HG02885 (cell line): ENCODE results near the gene UBE3A.

ENCODE experiments used
- ATAC-seq: cut with Tn5 transposase; IDR thresholded peaks from one replicate; pipeline ENCODE4 v1.9.1; 2021; ENCODE audit warnings: mild to moderate bottlenecking; ENCODE audit not compliant: unreplicated experiment, poor library complexity

The UBE3A gene

DNA sequence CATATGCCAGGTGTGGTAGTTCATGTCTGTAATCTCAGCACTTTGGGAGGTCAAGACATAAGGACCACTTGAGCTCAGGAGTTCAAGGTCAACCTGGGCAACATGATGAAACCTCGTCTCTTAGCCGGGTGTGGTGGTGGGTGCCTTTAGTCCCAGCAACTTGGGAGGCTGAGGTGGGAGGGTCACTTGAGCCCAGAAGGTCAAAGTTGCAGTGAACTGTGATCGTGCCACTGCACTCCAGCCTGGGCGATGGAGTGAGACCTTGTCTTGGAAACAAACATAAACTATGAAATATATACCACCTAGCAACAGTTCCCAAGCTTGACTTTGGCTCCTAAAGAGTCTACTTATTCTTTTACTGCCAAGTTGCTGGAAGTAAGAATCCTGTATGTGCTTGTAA, 30.9 kb downstream of the UBE3A start:
- no peak for ATAC-seq

DNA sequence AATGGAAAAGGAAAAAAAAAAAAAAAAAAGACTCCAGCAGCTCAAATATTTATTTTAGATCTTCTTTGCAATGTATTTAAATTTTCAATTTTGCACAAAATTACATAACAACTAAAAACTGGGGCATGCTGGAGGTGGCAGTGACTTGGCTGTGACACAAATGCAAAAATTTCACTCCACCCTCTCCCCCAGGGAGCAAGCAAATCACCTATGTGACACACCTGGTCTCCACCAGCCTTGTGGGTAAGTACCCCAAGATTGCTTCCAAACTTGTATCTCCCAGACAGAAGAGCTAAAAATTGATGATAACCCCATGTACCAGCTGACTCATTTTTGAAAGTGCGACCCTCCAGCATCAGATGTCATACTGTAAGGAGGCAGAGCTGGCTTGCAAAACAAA, 32.0 kb downstream of the UBE3A start:
- ATAC-seq, result no peak

DNA sequence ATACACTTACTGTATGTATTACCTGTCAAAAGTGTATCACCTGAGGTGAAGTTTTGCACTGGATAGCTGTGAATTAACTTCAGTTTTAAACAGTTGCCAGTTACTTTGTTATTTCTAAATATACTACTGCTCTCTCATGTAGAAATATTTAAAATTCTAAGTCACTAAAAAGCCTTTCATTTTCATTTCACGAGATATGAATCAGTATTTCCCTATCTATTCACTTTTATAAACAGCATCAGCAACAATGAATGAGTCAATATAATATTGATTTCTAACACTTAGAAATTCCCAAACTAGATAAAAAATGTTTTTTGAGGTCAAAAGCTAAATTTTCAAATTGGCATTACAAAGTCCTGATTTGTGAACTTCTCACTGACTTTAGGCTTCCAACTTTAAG, 32.6 kb downstream of the UBE3A start:
- ATAC-seq, result no peak

DNA sequence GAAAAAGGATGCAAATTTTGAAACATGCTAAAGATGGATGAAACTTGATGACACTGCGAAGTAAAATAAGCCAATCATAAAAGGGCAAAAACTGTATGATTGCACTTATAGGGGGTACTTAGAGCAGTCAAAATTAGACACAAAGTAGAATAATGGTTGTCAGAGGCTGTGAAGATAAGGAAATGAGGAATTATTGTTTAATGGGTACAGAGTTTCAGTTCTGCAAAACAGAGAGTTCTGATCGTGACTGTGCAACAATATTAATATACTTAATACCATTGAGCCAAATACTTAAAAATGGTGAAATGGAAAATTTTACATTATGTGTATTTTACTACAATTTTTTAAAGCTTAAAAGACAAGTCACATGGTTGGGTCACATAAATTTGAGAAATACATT, 35.1 kb downstream of the UBE3A start:
- no peak for ATAC-seq

DNA sequence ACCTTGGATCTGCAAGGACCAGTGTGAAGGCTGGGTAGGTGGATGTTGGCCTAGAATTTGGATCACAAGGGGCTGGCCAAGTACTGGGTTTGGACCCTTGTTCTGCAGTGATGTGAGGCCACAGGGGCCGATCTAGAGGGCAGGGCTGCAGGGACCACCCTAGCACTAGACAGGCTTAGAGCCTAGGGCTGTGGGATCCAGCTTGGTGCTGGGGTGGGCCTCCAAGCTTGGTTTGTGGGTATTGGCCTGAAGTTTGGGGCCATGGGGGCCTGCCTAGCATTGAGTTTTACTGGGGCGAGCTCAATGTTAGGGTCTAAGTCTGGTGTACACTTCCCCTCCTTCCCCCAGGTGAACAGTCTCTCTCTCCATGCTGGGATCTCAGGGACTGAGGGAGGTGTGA, 36.5 kb downstream of the UBE3A start:
- no peak for ATAC-seq

DNA sequence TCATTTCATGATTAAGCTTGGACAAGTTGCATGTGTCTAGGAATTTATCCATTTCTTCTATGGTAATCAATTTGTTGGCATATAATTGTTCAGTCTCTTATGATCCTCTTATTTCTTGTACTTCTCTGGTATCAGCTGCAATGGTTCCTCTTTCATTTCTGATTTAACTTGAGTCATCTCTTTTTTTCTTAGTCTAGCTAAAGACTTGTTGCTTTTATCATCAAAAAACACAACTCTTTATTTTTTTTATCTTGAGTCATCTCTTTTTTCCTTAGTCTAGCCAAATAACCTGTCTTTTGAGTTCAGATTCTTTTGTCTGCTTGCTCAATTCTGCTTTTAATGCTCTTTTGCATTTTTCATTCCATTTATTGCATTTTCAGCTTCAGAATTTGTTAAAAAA, 37.3 kb downstream of the UBE3A start:
- ATAC-seq, result no peak

DNA sequence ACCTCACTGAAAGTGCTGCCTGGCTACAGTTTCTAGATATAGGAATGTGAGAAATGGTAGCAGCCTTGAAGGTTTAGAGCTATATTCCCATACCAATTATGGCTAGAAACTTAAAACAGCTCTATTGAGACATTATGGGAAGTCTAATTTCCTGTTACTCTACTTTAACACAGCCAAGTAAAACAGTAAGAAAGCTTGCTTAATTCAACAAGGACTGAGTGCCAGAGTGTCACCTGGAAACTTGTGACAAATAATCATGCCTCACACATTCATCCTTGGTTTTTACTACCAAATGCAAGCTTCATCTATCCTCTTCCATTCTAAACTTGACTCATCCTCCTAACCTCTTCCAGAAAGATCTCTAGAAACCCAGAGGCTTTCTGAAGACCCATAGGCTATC, 41.7 kb downstream of the UBE3A start:
- no peak for ATAC-seq

DNA sequence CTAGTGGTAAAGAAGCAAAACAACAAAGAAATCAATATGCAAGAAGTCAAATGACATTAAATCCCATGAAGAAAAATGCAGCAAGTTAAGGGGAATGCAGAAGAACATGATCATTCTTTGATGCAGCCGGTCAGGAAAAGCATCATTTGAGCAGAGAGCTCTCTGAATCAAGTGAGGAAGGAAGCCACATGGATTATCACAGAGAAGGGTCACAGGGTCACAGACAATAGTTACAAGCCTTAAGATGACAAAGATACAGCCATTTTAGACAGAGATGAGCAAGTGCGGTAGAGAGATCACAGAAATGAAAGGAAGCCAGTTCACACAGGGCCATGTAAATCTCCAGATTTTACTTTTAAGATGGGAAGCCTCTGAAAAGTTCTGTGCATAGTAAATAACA, 43.9 kb downstream of the UBE3A start:
- ATAC-seq, result no peak

DNA sequence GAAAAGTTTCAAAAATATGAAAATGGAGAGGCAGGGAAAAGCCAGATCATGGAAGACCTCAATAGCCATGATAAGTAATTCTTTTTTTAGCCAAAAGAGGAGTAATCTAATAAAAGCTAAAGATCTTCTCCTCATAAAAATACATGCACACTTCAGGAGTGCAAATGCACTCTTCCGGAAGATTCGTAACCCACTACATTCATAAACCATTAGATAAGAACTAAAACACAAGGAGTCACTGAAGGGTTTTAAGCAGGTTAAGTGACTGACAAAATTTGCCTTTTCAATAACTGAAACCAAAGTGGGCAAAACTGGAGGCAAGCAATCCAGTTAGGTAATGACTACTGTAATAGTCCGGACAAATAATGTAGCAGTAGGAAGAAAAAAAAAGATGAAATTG, 46.0 kb downstream of the UBE3A start:
- no peak for ATAC-seq

DNA sequence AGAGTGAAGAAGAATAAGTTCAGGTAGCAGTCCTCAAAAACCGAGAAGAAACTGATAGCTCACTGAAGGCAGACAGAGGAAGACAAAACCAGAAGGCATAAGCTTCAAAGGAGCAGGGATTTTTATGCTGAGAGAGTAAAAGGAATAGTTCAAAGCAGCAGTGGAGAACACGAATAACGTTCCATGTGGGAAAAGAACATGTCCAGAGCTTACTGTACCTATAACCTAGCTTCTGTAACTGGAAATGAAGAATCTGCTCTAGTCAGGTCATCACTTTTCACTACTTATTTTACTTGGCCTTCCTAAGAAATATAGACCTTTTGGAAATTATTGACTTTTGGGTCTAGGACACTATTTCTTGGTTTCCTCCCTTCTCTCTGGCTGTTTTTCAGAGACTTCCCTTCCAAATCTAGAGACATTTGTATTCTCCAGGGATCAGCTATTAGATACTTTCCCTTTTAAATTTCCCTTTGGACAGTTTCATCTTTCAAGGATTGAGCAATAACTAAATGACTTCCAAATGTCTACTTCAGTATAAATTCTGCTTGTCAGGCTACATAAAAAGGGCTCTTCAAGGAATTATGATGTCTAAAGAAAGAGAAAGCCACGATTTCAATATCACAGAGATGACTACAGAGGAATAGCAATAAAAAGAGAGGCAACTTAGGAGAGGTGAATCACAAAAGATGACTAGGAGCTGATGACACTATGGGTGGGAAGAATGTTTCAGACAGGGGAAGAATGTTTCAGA, 46.7 kb downstream of the UBE3A start:
- no peak for ATAC-seq

DNA sequence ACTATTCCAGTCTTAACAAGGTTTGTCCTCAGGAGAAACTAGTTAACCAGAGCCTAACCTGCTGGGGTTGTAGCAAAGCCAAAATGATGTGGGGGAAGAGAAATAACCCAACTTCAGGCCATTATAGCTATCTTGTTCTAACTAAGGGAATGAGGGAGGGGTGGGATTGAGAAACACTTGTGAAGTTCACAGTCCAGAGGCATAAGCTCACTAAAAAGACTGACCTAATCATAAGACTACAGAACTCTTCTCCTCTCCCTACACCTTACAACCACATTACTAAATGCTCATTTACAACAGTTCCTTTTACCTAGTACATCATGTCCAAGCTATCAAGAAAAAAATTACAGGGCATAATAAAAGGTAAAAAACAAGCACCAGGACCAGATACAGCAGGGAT, 52.8 kb downstream of the UBE3A start:
- no peak for ATAC-seq

DNA sequence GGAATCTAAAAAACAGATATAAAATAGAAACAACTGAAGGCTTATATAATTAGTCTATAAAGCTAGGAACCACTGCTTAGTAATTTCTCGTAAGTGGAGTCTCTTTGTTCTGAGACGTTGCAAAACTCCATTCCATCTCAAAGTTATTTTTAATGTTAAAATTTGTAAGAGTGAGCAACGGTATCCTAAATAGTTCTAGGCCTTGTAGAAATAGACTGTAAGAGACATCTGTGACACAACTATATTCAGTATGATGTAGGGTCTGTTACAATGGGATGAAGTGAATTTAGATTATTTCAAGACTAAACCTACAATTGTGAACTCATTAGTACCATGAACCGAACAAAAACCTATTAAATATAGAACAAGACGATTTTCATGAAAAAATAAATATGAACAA, 57.2 kb downstream of the UBE3A start:
- no peak for ATAC-seq

DNA sequence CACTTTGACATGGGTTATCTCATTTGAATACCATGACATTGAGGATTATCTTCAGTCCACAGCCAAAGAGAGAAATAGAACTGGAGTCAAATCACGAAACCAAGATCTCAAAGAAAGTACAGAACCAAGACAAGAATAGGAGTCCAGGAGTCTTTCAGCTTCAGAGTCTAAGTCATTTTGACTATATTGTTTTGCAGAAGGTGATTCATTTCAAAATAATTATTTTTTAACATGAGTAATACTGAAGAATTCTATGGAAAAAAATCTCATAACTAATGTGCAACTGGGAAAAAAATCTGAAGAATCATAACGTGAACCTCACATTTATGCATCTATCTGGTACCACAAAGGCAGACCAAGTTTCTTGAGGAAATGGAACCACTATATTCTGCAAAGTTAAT, 60.3 kb downstream of the UBE3A start:
- ATAC-seq, result no peak

DNA sequence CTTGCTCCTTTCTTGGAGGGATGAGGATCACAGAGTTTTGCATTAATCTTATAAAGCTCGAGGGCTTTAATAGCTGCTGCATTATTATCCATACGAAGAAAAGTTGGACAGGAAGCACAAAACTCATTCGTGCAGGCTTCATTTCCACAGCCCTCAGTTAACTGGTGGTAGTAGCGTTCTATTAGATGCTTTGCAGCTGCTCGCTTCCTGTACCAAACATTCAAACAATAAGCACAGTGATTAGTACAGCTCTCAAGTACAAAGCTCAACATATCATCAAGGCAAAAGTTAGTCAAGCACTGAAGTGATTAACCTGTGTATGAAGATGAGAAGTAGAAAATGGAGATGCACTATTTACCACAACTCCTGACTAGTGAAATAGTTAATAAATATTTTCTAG, 63.3 kb downstream of the UBE3A start:
- no peak for ATAC-seq

DNA sequence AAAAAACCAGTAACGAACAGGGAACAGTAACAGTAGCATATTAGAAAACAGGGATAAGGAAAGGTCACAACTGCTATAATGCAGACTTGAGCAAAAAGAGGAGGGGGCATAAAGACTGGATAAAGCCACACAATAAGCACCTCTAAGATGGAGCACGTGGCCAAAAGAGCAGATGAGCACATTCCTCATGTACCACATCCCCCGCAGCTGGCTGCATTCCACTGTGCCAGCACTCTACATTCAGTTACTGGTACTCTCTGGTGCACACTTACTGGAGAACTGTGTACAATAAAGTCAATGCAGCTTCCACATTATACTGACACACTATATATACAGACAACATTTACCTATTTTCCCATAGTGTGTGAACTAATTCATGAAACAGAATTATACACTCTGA, 64.7 kb downstream of the UBE3A start:
- ATAC-seq, result no peak

DNA sequence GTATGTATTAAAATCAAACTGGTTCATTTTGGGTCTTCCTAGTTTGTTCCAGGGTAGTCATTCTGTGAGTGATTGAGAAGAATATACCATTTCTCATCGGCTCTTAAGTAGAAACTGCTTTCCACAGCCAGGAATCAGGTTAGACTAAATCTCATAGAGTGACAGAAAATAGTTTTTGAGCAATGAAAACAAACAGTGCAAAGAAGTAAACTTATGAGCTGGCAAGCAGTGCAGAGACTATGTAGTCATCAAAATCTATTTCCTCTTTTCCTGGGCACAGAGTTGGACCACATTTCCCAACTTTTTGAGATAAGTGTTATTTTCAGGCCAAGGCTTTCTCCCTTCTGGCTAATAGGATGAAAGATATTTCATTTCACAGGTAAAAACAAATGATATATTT, 66.5 kb downstream of the UBE3A start:
- no peak for ATAC-seq

DNA sequence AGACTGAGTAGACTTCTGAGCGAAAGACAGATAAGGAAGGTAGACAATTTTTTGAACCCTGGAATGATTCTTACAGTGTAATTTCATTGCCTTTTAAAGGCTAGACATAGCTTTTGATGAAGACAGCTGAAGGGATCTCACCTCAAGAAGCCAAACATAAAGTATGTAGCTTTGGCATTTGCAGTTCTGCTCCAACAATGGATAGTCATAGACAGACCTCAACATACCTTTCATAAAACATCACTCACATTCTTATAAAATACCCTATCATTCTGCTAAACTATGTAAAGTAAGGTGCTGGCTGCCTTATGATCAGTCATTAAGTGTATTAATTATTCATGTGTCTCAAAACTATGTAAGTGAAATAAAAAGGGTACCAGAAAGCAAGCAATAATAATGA, 70.0 kb downstream of the UBE3A start:
- ATAC-seq, result no peak

DNA sequence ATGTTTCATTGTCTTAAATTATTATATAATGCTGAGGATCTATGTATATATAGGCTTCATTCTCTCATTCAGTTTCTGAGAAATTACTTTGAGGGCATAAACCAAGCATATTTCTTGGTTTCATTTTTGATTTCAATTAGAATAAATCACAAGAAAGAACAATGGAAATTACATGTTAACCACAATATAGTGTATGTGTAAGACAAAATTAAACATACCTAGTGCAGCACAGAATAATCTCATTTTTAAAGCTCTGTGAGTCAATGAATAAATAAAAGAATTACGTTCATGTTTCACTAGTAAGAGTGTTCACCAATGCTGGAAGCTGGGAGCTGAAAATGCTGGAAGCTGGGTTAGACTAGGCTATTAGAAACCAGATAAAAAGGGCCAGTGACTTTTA, 72.8 kb downstream of the UBE3A start:
- no peak for ATAC-seq

DNA sequence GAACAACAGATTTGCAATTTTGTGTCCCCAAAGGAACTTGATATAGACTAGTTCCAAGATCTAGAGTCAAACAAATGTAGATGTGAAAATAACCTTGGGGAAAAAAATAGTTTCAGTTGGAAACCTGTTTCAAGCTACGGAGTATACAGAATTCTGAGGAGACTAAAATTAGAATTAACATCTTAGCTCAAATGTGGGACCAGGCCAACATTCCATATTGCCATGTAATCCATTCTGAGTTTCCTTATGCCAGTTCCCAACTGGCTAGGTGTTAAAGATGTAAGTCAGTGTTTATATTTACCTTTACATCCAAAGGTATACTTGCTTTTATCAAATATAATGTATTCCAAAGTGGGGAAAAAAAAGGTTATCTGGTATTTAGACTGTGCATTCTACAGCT, 76.3 kb downstream of the UBE3A start:
- no peak for ATAC-seq

DNA sequence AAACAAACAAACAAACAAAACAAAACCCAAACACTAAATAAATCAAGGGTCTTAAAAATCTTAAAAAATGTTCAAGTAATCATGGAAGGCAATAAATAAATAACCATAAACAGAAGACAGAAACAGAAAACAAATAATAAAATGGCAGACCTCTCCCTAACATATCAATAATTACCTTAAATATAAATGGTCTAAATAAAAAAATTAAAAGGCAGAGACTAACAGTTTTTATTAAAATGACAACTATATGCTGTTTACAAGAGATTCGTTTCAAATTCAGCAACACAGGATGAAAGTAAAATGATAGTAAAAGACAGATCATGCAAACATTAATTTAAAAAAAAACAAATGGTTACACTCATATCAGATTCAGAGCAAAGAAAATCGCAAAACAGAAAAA, 91.1 kb downstream of the UBE3A start:
- no peak for ATAC-seq

DNA sequence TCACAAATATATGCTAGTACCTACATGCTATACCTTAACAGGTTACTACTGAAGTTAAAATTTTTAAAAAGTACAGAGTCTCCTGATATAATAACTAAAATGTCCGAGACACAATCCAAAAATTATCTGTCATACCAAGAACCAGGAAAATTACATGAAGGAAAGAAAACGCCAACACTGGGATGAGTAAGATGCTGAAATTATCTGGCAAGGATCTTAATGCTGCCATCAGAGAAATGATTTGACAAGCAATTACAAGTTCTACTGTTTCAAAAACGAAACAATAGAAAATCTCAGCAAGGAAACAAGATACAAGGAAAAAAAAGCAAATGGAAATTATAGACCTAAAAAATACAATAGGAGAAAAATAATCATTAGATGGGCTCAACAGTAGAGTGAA, 92.5 kb downstream of the UBE3A start:
- no peak for ATAC-seq

DNA sequence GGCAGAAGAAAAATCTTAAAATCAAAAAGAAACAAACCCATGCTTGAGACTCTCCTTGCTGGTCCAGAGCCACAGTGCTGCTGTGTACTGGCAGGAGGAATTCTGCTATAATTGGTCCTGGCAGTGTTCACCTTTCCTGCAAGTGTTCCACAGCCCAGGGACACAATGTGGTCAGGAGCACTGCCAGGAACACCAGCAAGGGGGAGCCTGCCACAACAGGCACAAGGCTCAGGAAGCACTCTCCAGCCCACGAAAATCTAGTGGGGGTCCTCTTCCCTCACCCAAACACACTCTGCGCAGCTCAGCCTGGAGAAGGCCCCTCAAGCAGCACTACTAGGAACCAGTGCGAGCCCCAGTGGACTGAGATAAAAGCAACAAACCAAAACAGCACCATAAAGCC, 92.9 kb downstream of the UBE3A start:
- no peak for ATAC-seq

DNA sequence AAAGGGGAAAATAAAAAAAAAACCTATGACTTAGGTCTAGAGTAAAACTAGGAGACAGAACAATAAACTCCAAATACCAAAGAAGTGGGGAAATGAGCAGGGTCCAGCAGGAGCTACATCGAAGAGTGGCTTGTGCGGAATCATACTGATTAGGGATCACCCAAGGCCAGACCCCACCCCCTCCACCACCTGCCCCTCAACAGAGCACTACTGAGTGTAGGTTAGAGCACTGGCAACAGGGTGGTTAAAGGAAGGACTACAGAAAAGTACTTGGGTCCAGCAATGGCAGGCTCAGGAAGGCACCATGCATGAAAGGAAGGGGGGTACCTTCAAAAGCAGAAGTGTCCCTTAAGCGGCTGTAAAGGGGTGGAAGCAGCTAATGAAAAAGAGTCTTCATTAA, 96.2 kb downstream of the UBE3A start:
- ATAC-seq, result no peak
